Stomach (tissue), 4 donors: ENCODE measurements around the gene FADS6.

Experiments used
- CTCF ChIP-seq, 7 experiments: fragments of 450-650 bp in 4 of 7; fragments of 200-600 bp in 3 of 7; sonication (generic) in 3 of 7; IDR thresholded peaks; one replicate each; pipeline ENCODE4 v1.5.1; 2016 to 2019; ENCODE audit warnings: antibody characterized with exemption in 7 of 7, control low read depth in 2 of 7, mild to moderate bottlenecking in 1 of 7
- POLR2AphosphoS5 ChIP-seq, 3 donors: sonication (generic); formaldehyde crosslinking; IDR thresholded peaks; one replicate each; pipeline ENCODE4 v1.6.1; 2016; ENCODE audit warnings: antibody characterized with exemption in 3 of 3

- no peak for TF ChIP-seq CTCF (IDR thresholded peaks at IDR 0.05)
- peak in 2 of 3 donors; percentile 48 to 98 for TF ChIP-seq POLR2AphosphoS5 (IDR thresholded peaks at IDR 0.05)
Observed at GRCh38 chr17:74872313-74873036, 21.0 kb downstream of the FADS6 start, which contains the start of gene FDXR.
